Stimulated activated CD4-positive, alpha-beta T cell treated with anti-CD3 and anti-CD28 coated beads, Interleukin-1b, Interleukin-23, amount 100 ng/mL, for 24 hours (primary cell): Measurements from ENCODE around the gene MYH7B.

ENCODE experiments used
- DNase-seq, 4 experiments: peaks; one replicate each; pipeline ENCODE4 v3.0.0-alpha.2; 2020; ENCODE audit warnings: low read depth in 4 of 4, low spot score in 1 of 4

The MYH7B gene

GRCh38 chr20:34990231-34990630 lies 34.6 kb downstream of the MYH7B start:
- DNase-seq = no peak

- DNase-seq = no peak
Measured at GRCh38 chr20:34990661-34991214, 35.1 kb downstream of the MYH7B start.

GRCh38 chr20:34992751-34993417 lies 37.2 kb downstream of the MYH7B start:
- DNase-seq = no peak

GRCh38 chr20:34993941-34994508 lies 38.4 kb downstream of the MYH7B start:
- DNase-seq = no peak

GRCh38 chr20:34994509-34995131 lies 39.0 kb downstream of the MYH7B start:
- DNase-seq = no peak

GRCh38 chr20:34995192-34995591 lies 39.5 kb downstream of the MYH7B start:
- DNase-seq = no peak

GRCh38 chr20:34995696-34996095 lies 40.0 kb downstream of the MYH7B start:
- no peak for DNase-seq

- no peak for DNase-seq
Measured at GRCh38 chr20:34996243-34997028, 40.8 kb downstream of the MYH7B start.

- DNase-seq = no peak
Measured at GRCh38 chr20:34997131-34997561, 41.5 kb downstream of the MYH7B start.

GRCh38 chr20:34997774-34998173 lies 42.1 kb downstream of the MYH7B start:
- DNase-seq = no peak

- no peak for DNase-seq
Measured at GRCh38 chr20:34998331-34998950, 42.8 kb downstream of the MYH7B start.

- no peak for DNase-seq
Measured at GRCh38 chr20:34999021-34999451, 43.4 kb downstream of the MYH7B start.

- no peak for DNase-seq
Measured at GRCh38 chr20:34999782-35000181, 44.1 kb downstream of the MYH7B start.

- no peak for DNase-seq
Measured at GRCh38 chr20:35000311-35000921, 44.7 kb downstream of the MYH7B start.

GRCh38 chr20:35000922-35001595 lies 45.4 kb downstream of the MYH7B start:
- no peak for DNase-seq

GRCh38 chr20:35001596-35002362 lies 46.1 kb downstream of the MYH7B start:
- DNase-seq = no peak

- no peak for DNase-seq
Measured at GRCh38 chr20:35002426-35003210, 47.0 kb downstream of the MYH7B start.

GRCh38 chr20:35003211-35004031 lies 47.8 kb downstream of the MYH7B start:
- DNase-seq = no peak
